Endothelial cell of hepatic sinusoid (primary cell): ENCODE results near the gene PER1.

Experiments used
- in situ Hi-C: cut with HindIII; loops from 2 replicates; pipeline ENCODE4 v1.10.0; 2017; ENCODE audit warnings: low sequenced_read_pairs

Gene PER1, protein sequence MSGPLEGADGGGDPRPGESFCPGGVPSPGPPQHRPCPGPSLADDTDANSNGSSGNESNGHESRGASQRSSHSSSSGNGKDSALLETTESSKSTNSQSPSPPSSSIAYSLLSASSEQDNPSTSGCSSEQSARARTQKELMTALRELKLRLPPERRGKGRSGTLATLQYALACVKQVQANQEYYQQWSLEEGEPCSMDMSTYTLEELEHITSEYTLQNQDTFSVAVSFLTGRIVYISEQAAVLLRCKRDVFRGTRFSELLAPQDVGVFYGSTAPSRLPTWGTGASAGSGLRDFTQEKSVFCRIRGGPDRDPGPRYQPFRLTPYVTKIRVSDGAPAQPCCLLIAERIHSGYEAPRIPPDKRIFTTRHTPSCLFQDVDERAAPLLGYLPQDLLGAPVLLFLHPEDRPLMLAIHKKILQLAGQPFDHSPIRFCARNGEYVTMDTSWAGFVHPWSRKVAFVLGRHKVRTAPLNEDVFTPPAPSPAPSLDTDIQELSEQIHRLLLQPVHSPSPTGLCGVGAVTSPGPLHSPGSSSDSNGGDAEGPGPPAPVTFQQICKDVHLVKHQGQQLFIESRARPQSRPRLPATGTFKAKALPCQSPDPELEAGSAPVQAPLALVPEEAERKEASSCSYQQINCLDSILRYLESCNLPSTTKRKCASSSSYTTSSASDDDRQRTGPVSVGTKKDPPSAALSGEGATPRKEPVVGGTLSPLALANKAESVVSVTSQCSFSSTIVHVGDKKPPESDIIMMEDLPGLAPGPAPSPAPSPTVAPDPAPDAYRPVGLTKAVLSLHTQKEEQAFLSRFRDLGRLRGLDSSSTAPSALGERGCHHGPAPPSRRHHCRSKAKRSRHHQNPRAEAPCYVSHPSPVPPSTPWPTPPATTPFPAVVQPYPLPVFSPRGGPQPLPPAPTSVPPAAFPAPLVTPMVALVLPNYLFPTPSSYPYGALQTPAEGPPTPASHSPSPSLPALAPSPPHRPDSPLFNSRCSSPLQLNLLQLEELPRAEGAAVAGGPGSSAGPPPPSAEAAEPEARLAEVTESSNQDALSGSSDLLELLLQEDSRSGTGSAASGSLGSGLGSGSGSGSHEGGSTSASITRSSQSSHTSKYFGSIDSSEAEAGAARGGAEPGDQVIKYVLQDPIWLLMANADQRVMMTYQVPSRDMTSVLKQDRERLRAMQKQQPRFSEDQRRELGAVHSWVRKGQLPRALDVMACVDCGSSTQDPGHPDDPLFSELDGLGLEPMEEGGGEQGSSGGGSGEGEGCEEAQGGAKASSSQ (N-terminal part only)

DNA sequence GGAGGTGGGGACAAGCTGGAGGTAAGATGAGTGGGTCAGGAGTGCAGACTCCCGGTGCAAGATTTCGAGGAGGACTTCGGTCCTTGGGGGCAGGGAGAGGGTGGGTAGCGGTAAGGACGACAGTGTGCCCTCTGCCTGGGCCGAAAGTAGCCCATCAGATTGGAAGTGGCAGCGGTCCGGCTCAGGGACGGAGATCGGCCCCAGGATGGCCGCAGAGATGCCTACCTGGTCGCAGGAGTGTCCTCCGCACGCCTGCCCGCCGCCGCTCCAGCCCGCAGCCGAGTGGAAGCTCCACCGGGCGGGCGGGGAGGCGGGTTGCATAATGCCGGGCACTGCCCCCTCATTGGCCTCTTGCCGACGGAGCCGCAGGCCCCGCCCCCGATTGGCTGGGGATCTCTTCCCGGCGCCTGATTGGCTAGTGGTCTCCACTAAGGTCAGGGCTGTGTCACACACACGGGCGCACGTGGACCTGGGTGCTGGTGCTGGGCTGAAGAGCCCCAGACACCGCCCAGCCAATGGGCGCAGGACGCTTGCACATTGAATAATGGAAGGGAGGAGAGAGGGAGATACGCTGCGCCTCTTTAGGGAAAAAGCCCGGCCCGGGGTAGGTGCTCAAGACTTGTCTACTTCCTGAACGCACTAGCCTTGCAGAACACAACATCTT, at the start of gene PER1:
TSS of gene PER1 (minus strand) at position 293 of the 664 bp plus-strand sequence. CDS start 1,698 bp downstream, outside the sequence.
- in situ Hi-C loops: no loop called here

DNA sequence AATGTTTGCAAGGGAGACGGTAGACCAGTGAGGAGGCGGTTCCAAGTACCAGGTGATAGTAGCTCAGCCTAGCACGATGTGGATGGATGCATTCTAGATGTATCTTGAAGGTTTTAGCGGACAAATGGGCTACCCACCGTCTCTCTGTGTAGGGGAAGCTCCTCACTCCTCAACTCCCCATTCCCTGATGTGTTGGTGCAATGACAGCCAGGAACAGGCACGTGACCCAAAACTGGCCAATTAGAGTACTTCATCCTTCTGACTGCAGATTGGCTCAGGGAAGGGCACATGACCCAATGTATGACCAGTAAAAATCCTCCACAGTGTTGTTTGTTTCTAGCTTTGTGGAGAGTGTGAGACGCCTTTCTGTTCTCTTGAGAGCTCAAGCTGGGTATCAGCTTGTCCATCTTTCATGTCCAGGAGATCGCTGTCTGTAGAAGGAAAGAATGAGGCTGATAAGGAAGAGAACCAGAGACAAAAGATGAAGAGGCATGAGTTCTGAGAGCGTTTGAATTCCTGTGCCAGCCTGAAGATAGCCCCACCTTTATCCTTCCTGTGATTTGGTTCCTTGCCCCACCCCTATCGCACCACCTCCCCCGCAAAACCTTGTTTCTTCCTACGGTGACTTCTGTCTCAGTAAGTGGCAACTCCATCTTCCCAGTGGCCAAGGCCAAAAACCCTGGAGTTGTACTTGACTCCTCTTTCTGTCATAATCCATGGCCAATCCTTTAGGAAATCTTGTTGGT, 40.0 kb upstream of the PER1 start:
- in situ Hi-C loops: no loop called here

DNA sequence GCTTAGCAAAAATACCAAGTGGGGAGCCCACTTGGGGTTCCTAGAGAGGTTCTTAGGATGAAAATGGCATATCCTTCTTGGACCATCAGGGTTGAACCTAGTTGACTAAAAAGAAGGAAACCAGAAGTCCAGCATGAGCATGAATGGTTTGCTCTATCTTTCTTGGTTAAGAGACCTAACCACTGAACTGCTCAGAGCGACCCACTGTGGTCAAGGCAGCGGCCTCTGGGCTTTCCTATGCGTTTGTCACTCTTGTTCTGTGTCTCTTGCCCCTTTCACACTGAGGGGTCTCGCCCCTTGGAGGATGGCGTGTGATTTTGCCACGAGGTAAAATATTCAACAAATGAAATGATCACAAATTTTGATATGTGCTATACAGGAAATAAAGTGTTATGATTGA, 38.3 kb upstream of the PER1 start:
- in situ Hi-C loops: no loop called here

DNA sequence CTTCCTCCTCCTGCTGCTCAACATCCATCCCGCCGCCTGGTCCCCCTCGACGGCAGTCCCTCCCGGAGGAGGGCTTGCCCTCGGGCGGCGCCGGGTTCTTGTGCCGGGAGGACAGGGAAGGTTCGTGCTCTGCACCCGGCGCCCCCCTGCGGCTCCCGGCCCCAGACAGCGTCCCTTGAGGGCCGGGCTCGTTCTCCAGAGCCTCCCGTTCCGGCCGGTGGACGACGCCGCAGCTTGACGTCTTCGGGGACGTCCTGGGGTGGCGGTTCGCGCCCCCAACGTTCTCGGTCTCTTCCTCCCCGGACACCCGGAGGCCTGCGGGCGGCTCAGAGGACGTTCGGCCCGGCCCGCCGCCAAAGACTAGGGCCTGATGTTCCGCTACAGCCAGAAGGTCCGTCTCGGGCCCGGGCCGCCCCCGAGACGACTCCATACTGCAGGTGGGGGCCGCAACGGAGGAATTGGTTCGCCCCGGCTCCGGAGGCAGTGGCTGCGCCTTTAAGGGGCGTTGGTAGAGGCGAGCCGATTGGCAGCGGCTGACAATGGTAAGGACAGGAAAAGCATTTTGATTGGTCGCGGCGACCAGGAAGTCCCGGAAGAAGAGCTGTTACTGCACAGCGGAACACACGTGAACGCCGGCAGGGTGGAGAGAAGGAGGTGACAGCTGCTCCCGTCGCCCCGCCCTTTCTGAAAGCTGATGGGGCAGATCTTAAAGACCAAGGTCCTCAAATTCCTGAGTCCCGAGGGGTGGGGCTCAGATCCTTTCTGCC, 37.7 kb upstream of the PER1 start, which contains the start of gene BORCS6:
TSS of gene BORCS6 (minus strand) at position 470 of the 767 bp plus-strand sequence. CDS start at position 430, 40 bp downstream.
- in situ Hi-C loops: loop anchor here (5.0 kb wide), 2 partner anchors 47 to 68 kb away; partner anchors contain the start of gene HES7

DNA sequence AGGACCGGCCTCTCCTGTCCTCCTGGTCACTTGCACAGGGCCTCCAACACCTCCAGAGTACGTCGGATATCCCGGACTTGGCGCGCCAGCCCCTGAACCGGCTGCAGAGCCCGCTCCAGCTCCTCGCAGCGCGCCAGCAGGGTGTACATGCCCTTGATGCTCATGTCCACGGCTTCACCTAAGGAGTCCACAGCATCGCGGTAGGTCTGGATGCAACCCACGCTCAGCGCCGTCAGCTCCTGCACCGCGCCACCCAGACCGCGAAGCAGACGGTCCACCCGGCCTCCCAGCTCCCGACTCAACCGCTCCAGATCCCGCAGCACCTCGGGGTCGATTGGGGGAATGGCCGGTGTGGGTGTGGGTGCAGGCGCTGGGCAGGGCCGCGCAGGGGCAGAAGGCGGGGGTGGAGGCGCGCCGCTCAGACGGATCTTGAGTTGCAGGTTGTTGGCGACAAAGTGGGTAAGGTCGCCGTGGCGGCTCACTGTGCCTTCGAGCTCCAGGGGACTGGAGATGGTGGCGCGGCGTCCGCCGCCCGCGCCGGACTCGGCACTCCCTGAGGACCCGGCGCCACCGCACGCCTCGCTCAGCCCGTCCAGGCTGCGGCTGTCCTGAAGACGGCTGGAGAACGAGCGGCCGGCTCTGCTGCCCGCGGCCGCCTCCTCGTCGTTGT, 37.0 kb upstream of the PER1 start:
- in situ Hi-C loops: loop anchor here (5.0 kb wide), 2 partner anchors 48 to 67 kb away; partner anchors contain the start of gene HES7

DNA sequence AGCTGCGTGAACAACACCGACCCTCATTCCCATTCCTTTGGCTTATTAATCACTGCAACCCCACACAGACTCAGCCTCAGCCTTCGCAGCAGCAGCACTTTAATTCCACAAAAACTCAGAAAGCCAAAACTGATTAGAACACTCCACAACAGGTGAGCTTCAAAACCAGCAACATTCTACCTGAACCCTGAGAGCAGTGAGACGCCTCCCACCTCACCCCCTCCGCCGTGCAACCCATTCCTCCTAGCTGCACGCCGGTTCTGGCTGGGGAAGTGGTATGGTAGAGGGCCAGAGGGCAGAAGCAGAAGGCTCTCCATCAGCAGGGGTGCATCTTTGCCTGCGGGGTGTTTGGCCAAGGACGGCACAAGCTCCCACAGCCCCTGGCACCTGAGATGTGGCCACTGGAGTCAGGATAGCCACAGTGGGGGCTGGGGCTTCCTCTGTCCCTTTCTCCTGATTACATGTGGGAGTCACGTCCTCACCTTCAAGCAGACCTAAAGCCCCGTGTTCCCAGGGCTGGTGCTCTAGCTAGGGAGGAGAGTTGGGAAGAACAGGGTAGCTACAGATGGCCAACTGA, 36.1 kb upstream of the PER1 start:
- in situ Hi-C loops: loop anchor here (5.0 kb wide), 2 partner anchors 49 to 66 kb away; partner anchors contain the start of gene HES7

DNA sequence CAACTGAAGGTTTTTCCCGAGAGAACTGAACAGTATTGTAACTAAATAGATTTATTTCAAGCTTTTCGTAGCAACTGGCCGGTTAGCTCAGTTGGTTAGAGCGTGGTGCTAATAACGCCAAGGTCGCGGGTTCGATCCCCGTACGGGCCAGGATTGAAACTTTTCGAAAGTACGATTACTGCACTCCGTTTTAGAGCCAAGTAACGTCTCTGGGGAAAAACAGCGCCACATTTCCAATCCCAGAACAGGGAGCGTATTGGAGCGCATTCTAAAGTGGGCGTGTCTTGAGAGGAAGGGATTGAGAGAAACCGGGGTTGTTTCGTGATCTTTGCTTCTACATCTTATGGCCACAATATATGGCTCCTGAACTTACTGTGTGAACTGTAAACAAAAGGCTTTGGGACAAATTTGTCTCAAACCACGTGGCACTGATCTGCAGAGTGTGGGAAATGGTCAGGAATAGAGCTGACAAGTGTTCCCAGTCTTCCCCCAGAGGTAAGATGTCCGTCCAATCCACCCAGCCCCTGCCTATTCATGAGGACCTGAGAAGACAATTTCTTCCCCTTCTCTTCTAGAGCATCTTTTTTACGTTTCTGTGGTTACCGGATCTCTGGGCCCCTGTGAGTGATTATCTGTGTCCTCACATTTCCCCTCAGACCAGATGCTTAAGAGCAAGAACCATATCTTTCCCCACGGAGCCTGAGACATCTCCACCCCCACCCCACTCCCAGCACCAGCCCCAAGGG, 35.5 kb upstream of the PER1 start:
- in situ Hi-C loops: loop anchor here (5.0 kb wide), 2 partner anchors 50 to 65 kb away; partner anchors contain the start of gene HES7

DNA sequence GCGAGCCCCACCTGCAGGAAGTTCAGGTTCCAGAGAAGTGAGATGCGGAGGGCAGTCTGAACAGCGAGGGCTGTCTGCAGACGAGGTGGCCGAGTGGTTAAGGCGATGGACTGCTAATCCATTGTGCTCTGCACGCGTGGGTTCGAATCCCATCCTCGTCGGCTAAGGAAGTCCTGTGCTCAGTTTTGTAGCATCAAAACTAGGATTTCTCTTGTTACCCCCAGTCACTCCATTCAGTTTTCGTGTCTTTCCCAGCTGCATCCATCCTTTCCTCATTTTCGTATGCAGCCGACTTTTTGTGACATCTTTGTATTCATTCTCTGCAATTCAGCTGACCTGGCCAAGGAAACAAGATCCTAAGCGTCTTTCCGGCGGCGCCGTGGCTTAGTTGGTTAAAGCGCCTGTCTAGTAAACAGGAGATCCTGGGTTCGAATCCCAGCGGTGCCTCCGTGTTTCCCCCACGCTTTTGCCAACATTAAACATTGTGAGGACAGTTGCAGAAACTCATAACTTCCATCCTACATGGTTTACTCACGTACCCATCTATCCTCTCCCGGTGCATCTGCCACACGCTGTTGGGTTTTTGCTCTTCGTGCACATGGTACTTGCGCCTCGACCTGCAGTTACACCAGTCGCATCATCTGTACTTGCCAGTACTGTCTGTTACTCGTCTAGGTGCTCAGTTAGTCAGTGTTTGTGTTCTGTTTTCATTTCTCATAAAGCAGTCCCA, 34.7 kb upstream of the PER1 start:
- in situ Hi-C loops: loop anchor here (5.0 kb wide), 2 partner anchors 50 to 65 kb away; partner anchors contain the start of gene HES7

DNA sequence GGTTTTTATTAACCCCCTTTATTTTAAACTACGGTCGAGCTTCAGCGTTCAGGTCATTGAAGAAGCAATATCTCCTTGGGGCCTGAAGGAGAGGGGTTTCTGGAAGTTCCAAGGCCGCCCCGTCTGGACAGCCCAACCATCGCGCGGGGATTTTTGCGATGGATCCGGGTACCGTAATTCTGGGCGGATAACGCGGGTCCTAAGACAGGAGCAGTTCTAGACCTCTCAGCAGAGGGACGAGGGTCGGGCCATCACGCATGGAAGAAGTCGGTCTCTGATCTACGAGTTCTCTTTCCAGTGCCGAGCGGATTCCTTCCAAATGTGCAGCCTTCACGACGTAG, 34.2 kb upstream of the PER1 start:
- in situ Hi-C loops: loop anchor here (5.0 kb wide), 2 partner anchors 51 to 64 kb away; partner anchors contain the start of gene HES7

DNA sequence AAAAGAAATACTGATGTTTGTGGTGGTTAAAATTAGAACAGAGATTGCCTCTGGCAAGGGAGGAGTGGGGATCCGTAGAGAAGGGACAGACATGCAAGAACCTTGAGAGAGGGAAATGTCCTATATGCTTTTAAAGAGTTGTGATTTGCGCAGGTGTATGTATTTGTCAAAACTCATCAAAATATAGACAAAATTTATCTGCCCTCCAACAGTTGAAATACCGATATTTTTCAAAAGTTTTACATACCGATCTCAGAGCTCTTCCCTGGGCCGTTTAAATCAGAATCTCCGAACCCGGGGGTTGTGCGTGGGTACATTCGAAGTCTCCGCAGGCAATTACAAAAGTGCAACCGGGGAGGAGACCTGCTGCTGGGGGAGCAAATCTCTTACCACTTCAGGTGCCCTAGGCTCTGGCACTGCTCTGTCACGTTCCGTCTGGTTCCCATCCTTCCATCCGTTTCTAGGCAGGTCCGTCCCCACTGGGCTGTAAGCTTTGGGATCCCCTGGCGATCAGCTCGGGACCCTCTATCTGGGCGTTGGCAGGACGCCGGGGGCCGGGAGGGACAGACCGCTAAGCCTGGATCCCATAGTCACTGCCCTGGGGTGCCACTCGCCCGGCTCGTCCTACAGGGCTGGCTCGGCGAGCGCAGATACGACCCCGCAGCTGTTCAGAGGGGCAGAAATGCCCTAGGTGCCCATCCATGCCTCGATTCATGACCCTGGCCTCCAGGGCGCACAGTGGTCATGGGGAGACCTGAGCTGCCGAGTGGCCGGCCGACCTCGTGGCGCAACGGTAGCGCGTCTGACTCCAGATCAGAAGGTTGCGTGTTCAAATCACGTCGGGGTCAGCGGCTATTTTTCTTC, 33.6 kb upstream of the PER1 start:
- in situ Hi-C loops: loop anchor here (5.0 kb wide), 2 partner anchors 51 to 64 kb away; partner anchors contain the start of gene HES7

DNA sequence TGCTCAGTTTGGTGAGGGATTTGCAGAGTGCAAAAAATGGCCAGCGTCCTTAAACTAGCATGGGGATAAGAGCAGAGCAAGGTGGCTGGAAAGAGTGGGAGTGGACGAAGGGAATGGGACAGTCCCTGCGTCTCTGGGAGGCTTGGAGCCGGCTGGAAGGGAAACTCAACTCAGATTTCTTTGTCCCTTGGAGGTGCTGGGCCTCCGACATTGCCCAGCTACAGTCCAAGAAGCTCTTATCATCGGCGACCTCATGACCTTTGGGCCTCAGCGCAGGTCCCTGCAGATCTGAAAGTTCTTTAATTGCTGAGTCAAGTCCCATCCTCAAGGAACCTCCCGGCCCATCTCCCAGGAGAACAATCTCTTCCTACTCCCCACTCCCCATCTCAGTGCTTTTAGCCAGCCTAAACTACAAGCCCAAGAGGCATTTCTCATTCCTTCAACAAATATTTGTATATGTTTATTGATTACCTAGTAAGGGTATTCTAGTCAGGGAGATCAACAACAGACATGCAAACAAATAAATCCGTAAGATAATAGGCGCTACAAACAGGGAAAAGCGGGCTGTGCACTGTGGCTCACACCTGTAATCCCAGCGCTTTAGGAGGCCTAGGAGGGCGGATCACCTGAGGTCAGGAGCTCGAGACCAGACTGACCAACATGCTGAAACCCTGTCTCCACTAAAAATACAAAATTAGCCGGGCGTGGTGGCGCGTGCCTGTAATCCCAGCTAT, 25.0 kb upstream of the PER1 start:
- in situ Hi-C loops: no loop called here

DNA sequence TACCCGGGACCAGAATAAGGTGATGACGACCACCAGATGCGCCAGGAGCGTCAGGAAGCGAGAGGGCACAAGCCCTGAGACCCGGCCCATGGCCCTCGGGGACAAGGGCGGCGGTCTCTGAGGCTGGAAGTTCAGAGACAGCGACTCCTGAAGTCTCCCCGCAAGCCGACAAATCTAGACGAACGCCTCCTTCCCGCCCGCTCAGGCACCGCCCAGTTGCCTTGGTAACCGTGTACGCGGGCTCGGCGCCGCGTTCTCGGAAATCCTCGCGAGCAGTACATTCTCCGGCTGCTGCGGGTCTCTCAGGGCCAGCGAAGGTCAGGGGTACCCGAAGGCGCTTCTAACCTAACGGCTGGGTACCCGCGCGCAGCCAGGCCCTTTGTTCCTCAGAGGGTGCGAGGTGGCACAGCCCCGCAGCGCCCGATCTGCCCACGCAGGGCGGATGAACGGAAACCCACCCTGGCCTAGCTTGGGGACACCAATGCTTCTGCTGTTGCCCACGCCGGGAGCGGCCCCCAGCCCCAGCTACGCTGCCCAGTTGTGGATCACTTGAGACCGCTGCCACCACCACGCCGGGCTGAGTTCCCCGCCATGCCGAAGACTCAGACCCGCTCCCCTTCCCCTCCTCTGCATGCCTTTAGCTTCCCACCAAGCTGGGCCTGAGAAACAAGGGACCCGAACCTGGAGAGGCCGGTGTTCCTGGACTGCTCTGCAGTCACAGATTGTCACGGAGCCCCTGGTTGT, 24.2 kb upstream of the PER1 start, which contains the start of gene TMEM107:
TSS of gene TMEM107 (minus strand) at position 184 of the 744 bp plus-strand sequence. CDS start at position 90, 94 bp downstream.
- in situ Hi-C loops: no loop called here

DNA sequence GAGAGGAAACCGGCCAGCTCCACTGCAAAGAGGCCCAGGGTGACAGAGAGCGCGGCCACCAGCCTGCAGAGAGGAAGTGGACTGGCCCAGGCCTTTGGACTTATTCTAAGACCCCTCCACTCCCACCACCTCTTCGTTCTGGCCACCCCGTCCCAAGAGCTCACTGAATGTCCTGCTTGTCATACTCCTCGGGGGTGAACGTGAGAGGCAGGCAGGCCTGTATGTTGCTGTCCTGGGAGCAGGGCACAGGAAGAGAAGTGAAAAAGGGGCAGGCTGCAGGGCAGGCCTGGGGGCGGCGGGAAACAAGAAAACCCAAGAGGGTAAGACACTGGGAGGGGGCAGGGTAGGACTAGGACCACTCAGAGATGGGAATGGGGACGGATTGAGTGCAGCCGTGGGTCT, 23.6 kb upstream of the PER1 start:
- in situ Hi-C loops: no loop called here

DNA sequence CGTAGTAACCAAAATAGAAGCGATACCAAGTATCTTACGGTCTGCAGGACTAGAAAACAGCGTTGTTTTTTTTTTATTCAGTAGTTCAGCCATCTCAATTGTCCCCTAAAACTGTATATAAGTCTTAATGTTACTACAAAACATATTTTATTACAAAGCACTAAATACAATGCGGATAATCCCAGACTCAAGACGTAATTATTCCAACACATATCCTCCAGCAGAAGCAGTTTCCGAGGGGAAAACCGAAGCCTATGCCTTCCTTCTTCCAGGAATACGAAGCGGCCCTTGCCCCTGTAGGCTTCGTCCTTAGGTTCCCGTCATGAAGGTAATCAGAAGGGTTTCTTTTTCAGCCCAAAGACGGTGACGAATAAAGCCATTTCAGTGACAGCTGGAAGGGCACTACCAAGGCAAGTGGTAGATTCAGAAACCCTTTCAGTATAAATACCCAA, 21.7 kb upstream of the PER1 start:
- in situ Hi-C loops: no loop called here
